GM19043 (cell line): ENCODE data around the gene CLEC3B.
"Not testable (repeated sequence)": the region's sequence is repeated elsewhere in the genome, so short reads cannot be mapped to it uniquely, and the experiment has no call there.

ENCODE experiments used
- ATAC-seq: cut with Tn5 transposase; IDR thresholded peaks from one replicate; pipeline ENCODE4 v1.9.1; 2021; ENCODE audit warnings: low read depth; ENCODE audit not compliant: unreplicated experiment

The CLEC3B gene

GRCh38 chr3:45033791-45034190, 7.7 kb downstream of the CLEC3B start:
- ATAC-seq = no peak

GRCh38 chr3:45034612-45035252, 8.6 kb downstream of the CLEC3B start:
- ATAC-seq = peak; percentile 57

- ATAC-seq = no peak
Measured at GRCh38 chr3:45035441-45036301, 9.6 kb downstream of the CLEC3B start.

- peak; percentile 67 for ATAC-seq
Measured at GRCh38 chr3:45037720-45038455, 11.8 kb downstream of the CLEC3B start.

- ATAC-seq = no peak
Measured at GRCh38 chr3:45041666-45042065, 15.6 kb downstream of the CLEC3B start.

GRCh38 chr3:45042162-45042561, 16.1 kb downstream of the CLEC3B start:
- no peak for ATAC-seq

GRCh38 chr3:45043728-45044299, 17.7 kb downstream of the CLEC3B start:
- ATAC-seq = no peak

GRCh38 chr3:45048244-45048643, 22.1 kb downstream of the CLEC3B start:
- ATAC-seq = no peak

GRCh38 chr3:45049807-45050206, 23.7 kb downstream of the CLEC3B start:
- ATAC-seq = no peak

- ATAC-seq = no peak
Measured at GRCh38 chr3:45051685-45052084, 25.6 kb downstream of the CLEC3B start.

- not testable (repeated sequence) for ATAC-seq
Measured at GRCh38 chr3:45053805-45054195, 27.7 kb downstream of the CLEC3B start.

GRCh38 chr3:45054196-45054857, 28.2 kb downstream of the CLEC3B start:
- ATAC-seq = no peak

GRCh38 chr3:45055032-45055410, 28.9 kb downstream of the CLEC3B start:
- ATAC-seq = no peak

GRCh38 chr3:45055411-45056143, 29.5 kb downstream of the CLEC3B start:
- no peak for ATAC-seq

- ATAC-seq = no peak
Measured at GRCh38 chr3:45056608-45057301, 30.7 kb downstream of the CLEC3B start.

- no peak for ATAC-seq
Measured at GRCh38 chr3:45057557-45057956, 31.5 kb downstream of the CLEC3B start.

- ATAC-seq = no peak
Measured at GRCh38 chr3:45059132-45059531, 33.0 kb downstream of the CLEC3B start.

- ATAC-seq = no peak
Measured at GRCh38 chr3:45060165-45060892, 34.2 kb downstream of the CLEC3B start.

GRCh38 chr3:45062697-45063070, 36.6 kb downstream of the CLEC3B start:
- no peak for ATAC-seq
